HUES64 (cell line): ENCODE measurements around the gene GIMAP6.
"Not testable (repeated sequence)": the region's sequence is repeated elsewhere in the genome, so short reads cannot be mapped to it uniquely, and the experiment has no call there.

Source experiments
- H3K27ac ChIP-seq: 2 replicates; pipeline ENCODE4 v1.7.0; 2013; ENCODE audit warnings: low read depth, low read length, inconsistent platforms
- H3K27me3 ChIP-seq: 2 replicates; pipeline ENCODE4 v1.6.1; 2013; ENCODE audit warnings: mild to moderate bottlenecking, low read length; ENCODE audit not compliant: insufficient read depth
- H3K36me3 ChIP-seq: 2 replicates; pipeline ENCODE4 v1.6.1; 2013; ENCODE audit warnings: mild to moderate bottlenecking, low read length; ENCODE audit not compliant: insufficient read depth
- H3K4me1 ChIP-seq: 2 replicates; pipeline ENCODE4 v1.6.1; 2013; ENCODE audit warnings: mild to moderate bottlenecking, low read length, moderate library complexity; ENCODE audit not compliant: insufficient read depth
- H3K4me3 ChIP-seq: 2 replicates; pipeline ENCODE4 v1.5.1; 2013; ENCODE audit warnings: mild to moderate bottlenecking, low read length, moderate library complexity
- H3K9ac ChIP-seq: 2 replicates; pipeline ENCODE4 v1.6.1; 2013; ENCODE audit warnings: mild to moderate bottlenecking, low read depth, low read length
- H3K9me3 ChIP-seq: 2 replicates; pipeline ENCODE4 v1.6.1; 2013; ENCODE audit warnings: low read depth, low read length; ENCODE audit not compliant: insufficient read depth
- WGBS: fragments of 150-250, 120-280 bp; methylation state at CpG from one replicate; pipeline ENCODE4 v1.1.7; 2013; ENCODE audit warnings: missing lambda C conversion rate; 5-methylcytosine and 5-hydroxymethylcytosine counted together

GIMAP6 gene

GRCh38 chr7:150642926-150643325, 10.7 kb upstream of the GIMAP6 start:
- Histone ChIP-seq H3K9ac (no peak overlapping the region), H3K9me3 (0 out of 2 replicates have a peak, but pooled peaks cover 3% of the 10 kb centered on the region), H3K36me3 (no peaks in the 10 kb centered on the region), H3K4me1 (no peaks in the 10 kb centered on the region), H3K27me3 (no peaks in the 10 kb centered on the region), H3K27ac (no peak overlapping the region), H3K4me3 (no peak overlapping the region)
- WGBS: 95% methylated on average over 5 of the region's 5 CpGs

- no peaks in the 10 kb centered on the region for H3K27me3 ChIP-seq
- H3K4me1 ChIP-seq: no peaks in the 10 kb centered on the region
- H3K27ac ChIP-seq: no peak overlapping the region
- H3K9me3 ChIP-seq: 0 out of 2 replicates have a peak, but pooled peaks cover 6% of the 10 kb centered on the region
- no peaks in the 10 kb centered on the region for H3K36me3 ChIP-seq
- H3K4me3 ChIP-seq: no peak overlapping the region
- H3K9ac ChIP-seq: no peak overlapping the region
Measured at GRCh38 chr7:150641854-150642253, 9.7 kb upstream of the GIMAP6 start.

GRCh38 chr7:150633926-150634325, 1.7 kb upstream of the GIMAP6 start:
- Histone ChIP-seq H3K27me3 (no peaks in the 10 kb centered on the region), H3K27ac (no peak overlapping the region), H3K36me3 (no peaks in the 10 kb centered on the region), H3K9ac (no peak overlapping the region), H3K4me1 (no peaks in the 10 kb centered on the region), H3K9me3 (0 out of 2 replicates have a peak, but pooled peaks cover 3% of the 10 kb centered on the region), H3K4me3 (no peak overlapping the region)
- WGBS: 90% methylated on average over 1 of the region's 1 CpG

DNA sequence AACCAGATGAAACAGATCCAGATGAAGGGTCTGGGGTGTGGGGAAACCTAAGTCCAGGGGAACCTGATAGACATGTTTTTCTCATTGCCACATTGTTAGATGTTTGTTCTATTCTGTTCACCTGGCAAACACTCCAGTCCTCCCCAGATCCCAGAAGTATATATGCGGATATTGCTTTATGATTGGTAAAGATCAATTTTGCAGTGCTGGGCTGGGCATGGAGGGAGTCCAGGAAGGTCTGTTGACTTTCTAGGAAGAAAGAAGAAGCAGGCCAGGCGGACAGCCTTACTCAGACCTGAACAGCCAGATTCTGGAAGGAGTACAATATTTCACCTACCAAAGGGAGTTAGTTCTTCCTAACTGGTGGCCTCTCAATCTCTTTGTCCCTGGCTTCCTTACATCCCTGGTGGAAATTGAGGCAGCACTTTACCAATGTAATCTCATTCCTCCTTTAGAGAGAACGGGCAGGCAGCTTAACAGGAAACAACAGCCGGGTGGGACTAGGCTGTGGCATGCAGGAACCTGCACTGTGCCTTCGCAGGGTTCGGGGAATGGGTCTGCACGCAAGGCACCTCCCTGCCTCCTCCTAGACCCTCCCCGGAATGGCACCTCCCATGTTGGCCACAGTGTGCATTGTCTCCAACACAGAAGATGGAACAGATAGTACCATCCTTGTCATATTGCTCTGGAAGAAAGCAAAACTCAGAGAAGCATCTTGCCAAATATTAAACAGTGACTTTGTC, 930 bp downstream of the GIMAP6 start:
- Histone ChIP-seq H3K27ac (no peak overlapping the region), H3K9me3 (peaks cover 4% of the 10 kb centered on the region; the same call in 1 of the 2 replicates), H3K4me3 (no peak overlapping the region), H3K36me3 (no peaks in the 10 kb centered on the region), H3K27me3 (no peaks in the 10 kb centered on the region), H3K9ac (no peak overlapping the region), H3K4me1 (no peaks in the 10 kb centered on the region)
- WGBS: 91% methylated on average over 8 of the region's 8 CpGs

- H3K9ac ChIP-seq: no peak overlapping the region
- no peaks in the 10 kb centered on the region for H3K27me3 ChIP-seq
- 87% methylated on average over 9 of the region's 9 CpGs for WGBS
- H3K4me1 ChIP-seq: no peaks in the 10 kb centered on the region
- no peaks in the 10 kb centered on the region for H3K36me3 ChIP-seq
- no peak overlapping the region for H3K27ac ChIP-seq
- peaks cover 4% of the 10 kb centered on the region; the same call in 1 of the 2 replicates for H3K9me3 ChIP-seq
- no peak overlapping the region for H3K4me3 ChIP-seq
Measured at GRCh38 chr7:150629347-150629746, 2.8 kb downstream of the GIMAP6 start.

- Histone ChIP-seq H3K9ac (no peak overlapping the region), H3K27ac (no peak overlapping the region), H3K4me3 (no peak overlapping the region), H3K4me1 (no peaks in the 10 kb centered on the region), H3K9me3 (peaks cover 4% of the 10 kb centered on the region; the same call in 1 of the 2 replicates), H3K27me3 (no peaks in the 10 kb centered on the region), H3K36me3 (no peaks in the 10 kb centered on the region)
- WGBS: 90% methylated on average over 18 of the region's 18 CpGs
Measured at GRCh38 chr7:150627959-150628358, 4.2 kb downstream of the GIMAP6 start.

- Histone ChIP-seq H3K27ac (no peak overlapping the region), H3K9me3 (peaks cover 4% of the 10 kb centered on the region; the same call in 1 of the 2 replicates), H3K4me1 (no peaks in the 10 kb centered on the region), H3K4me3 (no peak overlapping the region), H3K27me3 (peaks cover 4% of the 10 kb centered on the region; the same call in 1 of the 2 replicates), H3K36me3 (no peaks in the 10 kb centered on the region), H3K9ac (no peak overlapping the region)
- WGBS: 77% methylated on average over 2 of the region's 4 CpGs
Measured at GRCh38 chr7:150626696-150627095, 5.5 kb downstream of the GIMAP6 start.

- 76% methylated on average over 1 of the region's 1 CpG for WGBS
Measured at GRCh38 chr7:150621376-150621775, 10.8 kb downstream of the GIMAP6 start.

DNA sequence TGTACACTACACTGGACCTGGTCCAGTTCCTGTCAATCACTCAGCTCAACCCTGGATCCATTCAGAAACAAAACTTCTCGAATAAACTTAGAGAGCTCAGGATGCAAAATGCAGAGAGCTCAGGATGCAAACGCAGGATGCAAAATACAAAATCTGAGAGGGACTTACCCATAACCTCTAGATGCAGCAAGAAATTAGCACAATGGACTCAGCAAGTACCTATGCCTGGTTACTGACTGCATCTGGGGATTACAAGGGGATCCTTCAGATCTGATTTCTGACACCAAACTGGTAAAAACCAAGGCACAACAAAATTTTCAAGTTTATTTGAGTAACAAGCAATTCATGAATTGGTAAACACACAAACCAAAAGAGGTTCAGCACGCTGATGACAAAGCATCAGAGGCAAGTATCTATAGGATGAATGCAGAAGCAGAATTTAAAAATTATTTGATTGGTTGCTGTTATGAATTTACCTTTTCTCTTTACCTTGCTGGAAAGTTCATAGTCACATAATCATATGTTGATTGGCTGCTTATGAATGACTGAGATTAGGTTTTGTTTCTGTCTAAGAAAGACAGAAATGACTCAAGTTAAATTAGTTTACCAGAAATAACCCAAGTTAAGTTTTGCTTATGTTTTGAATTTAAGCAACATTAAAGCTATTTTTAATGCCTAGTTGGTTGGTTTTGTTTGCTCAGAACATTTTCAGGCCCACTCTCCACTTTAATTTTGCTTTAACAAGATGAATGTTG, 11.4 kb downstream of the GIMAP6 start:
- no peaks in the 10 kb centered on the region for H3K4me1 ChIP-seq
- no peak overlapping the region for H3K9ac ChIP-seq
- peaks cover 4% of the 10 kb centered on the region; the same call in 1 of the 2 replicates for H3K27me3 ChIP-seq
- no peak overlapping the region for H3K27ac ChIP-seq
- no peaks in the 10 kb centered on the region for H3K9me3 ChIP-seq
- H3K36me3 ChIP-seq: no peaks in the 10 kb centered on the region
- 80% methylated on average over 3 of the region's 3 CpGs for WGBS
- H3K4me3 ChIP-seq: no peak overlapping the region

More at GRCh38 chr7:150621376-150621775, 10.8 kb downstream of the GIMAP6 start:
- Histone ChIP-seq H3K9me3 (no peaks in the 10 kb centered on the region), H3K4me3 (no peak overlapping the region), H3K27me3 (peaks cover 4% of the 10 kb centered on the region; the same call in 1 of the 2 replicates), H3K27ac (no peak overlapping the region), H3K4me1 (no peaks in the 10 kb centered on the region), H3K36me3 (no peaks in the 10 kb centered on the region), H3K9ac (no peak overlapping the region)

GRCh38 chr7:150620061-150620460, 12.1 kb downstream of the GIMAP6 start:
- Histone ChIP-seq H3K9me3 (no peaks in the 10 kb centered on the region), H3K4me1 (no peaks in the 10 kb centered on the region), H3K4me3 (no peak overlapping the region), H3K36me3 (no peaks in the 10 kb centered on the region), H3K9ac (no peak overlapping the region), H3K27ac (no peak overlapping the region), H3K27me3 (peaks cover 4% of the 10 kb centered on the region; the same call in 1 of the 2 replicates)
- WGBS: 95% methylated on average over 3 of the region's 3 CpGs

GRCh38 chr7:150615221-150615755, 16.9 kb downstream of the GIMAP6 start:
- not testable (repeated sequence) for H3K9ac ChIP-seq, H3K27ac ChIP-seq, H3K27me3 ChIP-seq, H3K9me3 ChIP-seq, H3K4me1 ChIP-seq, H3K4me3 ChIP-seq, H3K36me3 ChIP-seq
- 90% methylated on average over 5 of the region's 5 CpGs for WGBS
